CD4-positive, alpha-beta T cell treated with Interleukin-15 for 4 hours (primary cell): ENCODE results near the gene ADCY9.
"Not testable (repeated sequence)": the region's sequence is repeated elsewhere in the genome, so short reads cannot be mapped to it uniquely, and the experiment has no call there.

Experiments
- DNase-seq: peaks from one replicate; pipeline ENCODE4 v3.0.0-alpha.2; 2020; ENCODE audit warnings: low spot score

The ADCY9 gene

GRCh38 chr16:4067262-4068001 is 48.8 kb downstream of the ADCY9 start:
- DNase-seq, result no peak

- DNase-seq, result peak; percentile 39
Measured at GRCh38 chr16:4064950-4065352, 51.3 kb downstream of the ADCY9 start.

- DNase-seq, result no peak
Measured at GRCh38 chr16:4062212-4062802, 53.9 kb downstream of the ADCY9 start.

- no peak for DNase-seq
Measured at GRCh38 chr16:4060823-4061222, 55.4 kb downstream of the ADCY9 start.

GRCh38 chr16:4060009-4060408 is 56.2 kb downstream of the ADCY9 start:
- peak; percentile 22 for DNase-seq

- DNase-seq, result no peak
Measured at GRCh38 chr16:4058386-4058785, 57.9 kb downstream of the ADCY9 start.

GRCh38 chr16:4057439-4057877 is 58.8 kb downstream of the ADCY9 start:
- DNase-seq, result no peak

GRCh38 chr16:4056161-4057105 is 59.8 kb downstream of the ADCY9 start:
- no peak for DNase-seq

- DNase-seq, result no peak
Measured at GRCh38 chr16:4055748-4056147, 60.5 kb downstream of the ADCY9 start.

GRCh38 chr16:4053301-4053845 is 62.9 kb downstream of the ADCY9 start:
- no peak for DNase-seq

- DNase-seq, result no peak
Measured at GRCh38 chr16:4052801-4053293, 63.4 kb downstream of the ADCY9 start.

GRCh38 chr16:4052096-4052495 is 64.1 kb downstream of the ADCY9 start:
- DNase-seq, result no peak

GRCh38 chr16:4051591-4051990 is 64.7 kb downstream of the ADCY9 start:
- no peak for DNase-seq

GRCh38 chr16:4049031-4049430 is 67.2 kb downstream of the ADCY9 start:
- DNase-seq, result no peak

- DNase-seq, result no peak
Measured at GRCh38 chr16:4048481-4048880, 67.8 kb downstream of the ADCY9 start.

GRCh38 chr16:4046221-4046620 is 70.0 kb downstream of the ADCY9 start:
- DNase-seq, result no peak

- DNase-seq, result not testable (repeated sequence)
Measured at GRCh38 chr16:4045561-4045960, 70.7 kb downstream of the ADCY9 start.

GRCh38 chr16:4042581-4042980 is 73.7 kb downstream of the ADCY9 start:
- DNase-seq, result no peak

GRCh38 chr16:4038448-4038847 is 77.8 kb downstream of the ADCY9 start:
- DNase-seq, result no peak

- not testable (repeated sequence) for DNase-seq
Measured at GRCh38 chr16:4036952-4037351, 79.3 kb downstream of the ADCY9 start.

- no peak for DNase-seq
Measured at GRCh38 chr16:4034963-4035362, 81.3 kb downstream of the ADCY9 start.

GRCh38 chr16:4033951-4034350 is 82.3 kb downstream of the ADCY9 start:
- no peak for DNase-seq
